ENCODE data around the gene DRAM1.

The DRAM1 gene

GRCh38 chr12:101962486-101962885 is 85.1 kb downstream of the DRAM1 start:
- H3K4me3 ChIP-seq (ENCODE audit: low read length) = no peak overlapping the region
- no peak for DNase-seq (ENCODE audit: low read depth, low spot score)

- H3K4me3 ChIP-seq (ENCODE audit: low read length) = no peak overlapping the region
- DNase-seq (ENCODE audit: low read depth, low spot score) = no peak
Observed at GRCh38 chr12:101963697-101964096, 86.3 kb downstream of the DRAM1 start.

GRCh38 chr12:101966496-101966895 is 89.1 kb downstream of the DRAM1 start:
- no peak overlapping the region for H3K4me3 ChIP-seq (ENCODE audit: low read length)

GRCh38 chr12:101967506-101967905 is 90.1 kb downstream of the DRAM1 start:
- DNase-seq (ENCODE audit: low read depth, low spot score) = peak; percentile 62
- H3K4me3 ChIP-seq (ENCODE audit: low read length) = no peak overlapping the region

More at GRCh38 chr12:101966496-101966895, 89.1 kb downstream of the DRAM1 start:
- DNase-seq (ENCODE audit: low read depth, low spot score) = no peak

GRCh38 chr12:101968770-101969169 is 91.4 kb downstream of the DRAM1 start:
- DNase-seq (ENCODE audit: low read depth, low spot score) = peak; percentile 6
- no peak overlapping the region for H3K4me3 ChIP-seq (ENCODE audit: low read length)

All from Jurkat, Clone E6-1 (cell line).